ENCODE results near the gene TAGLN2.

Gene TAGLN2

DNA sequence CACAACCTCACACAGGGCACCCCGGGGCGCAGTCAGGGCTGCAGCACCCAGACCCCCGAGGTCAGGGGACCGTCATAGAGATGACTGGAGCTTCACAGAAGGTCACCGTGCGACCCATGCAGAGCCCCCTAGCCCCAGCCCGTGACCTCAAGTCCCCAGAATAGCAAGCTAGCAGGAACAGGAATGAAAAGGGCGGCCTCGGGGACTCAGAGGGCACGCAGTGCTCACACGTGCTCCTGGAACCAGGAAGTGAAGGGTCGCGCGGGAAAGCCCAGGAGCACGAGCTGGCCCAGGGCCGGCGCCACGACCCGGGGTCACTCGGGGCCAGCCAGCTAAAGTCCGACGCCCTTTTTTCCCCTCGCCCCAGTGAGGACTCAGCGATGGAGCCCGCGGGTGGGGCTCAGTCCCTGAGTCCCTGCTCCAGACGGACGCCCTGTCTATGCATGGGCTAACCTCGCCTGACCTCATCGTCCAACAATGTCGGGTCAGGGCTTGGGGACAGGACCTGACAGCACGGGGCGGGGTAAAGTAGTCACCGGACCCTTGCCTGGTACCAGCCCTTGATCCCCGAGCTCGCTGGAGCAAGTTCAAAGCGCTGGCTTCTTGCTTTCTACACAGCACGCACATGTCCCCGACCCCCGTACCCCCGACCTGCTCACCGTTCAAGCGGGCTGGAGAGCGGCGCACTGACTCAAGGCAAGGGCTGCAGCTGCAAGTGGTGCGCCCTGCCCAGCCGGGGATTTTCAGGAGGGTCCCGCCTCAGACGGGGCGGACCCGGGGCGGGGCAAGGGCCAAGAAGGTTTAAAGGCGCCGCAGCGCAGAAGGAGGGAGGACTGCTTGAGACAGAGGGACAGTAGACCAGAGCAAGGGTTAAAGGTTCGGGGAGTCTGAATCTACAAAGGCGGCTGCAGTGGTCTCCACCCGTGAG is at the start of gene TAGLN2:
Gene TAGLN2, minus strand, starts transcription at position 717 of the 928 bp plus-strand sequence. CDS start 4,998 bp downstream, outside the sequence.
- peak; percentile 78 for DNase-seq (ENCODE audit: low read depth)

DNA sequence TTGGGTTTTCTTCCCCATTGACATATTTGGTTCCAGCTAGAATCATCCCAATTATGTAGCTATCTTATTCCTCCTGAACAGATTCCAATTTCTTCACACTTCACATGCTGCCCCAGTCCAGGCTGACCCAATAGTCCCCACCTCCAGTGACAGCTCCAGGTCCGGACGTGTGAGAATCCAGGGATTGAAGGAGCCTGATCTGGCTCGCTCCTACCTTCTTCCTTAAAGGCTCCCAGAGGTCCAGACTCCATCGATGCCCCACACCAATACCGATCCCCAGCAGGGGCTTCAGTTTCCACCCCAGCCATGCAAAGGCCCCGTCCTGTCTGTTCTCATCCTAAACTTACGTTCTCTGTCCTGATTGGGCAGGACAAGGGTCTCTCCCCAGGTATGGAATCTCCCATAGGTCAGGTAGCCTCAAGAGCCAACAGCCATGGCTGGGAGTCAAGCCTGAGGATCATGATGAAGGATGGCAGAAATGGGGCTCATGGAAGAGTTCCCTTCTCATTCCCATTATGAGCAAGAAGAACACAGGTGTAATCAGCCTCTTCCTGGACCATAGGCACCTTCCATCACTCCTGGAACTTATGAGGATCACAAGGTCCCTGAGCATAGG is 49.2 kb upstream of the TAGLN2 start:
- no peak for DNase-seq (ENCODE audit: low read depth)

DNA sequence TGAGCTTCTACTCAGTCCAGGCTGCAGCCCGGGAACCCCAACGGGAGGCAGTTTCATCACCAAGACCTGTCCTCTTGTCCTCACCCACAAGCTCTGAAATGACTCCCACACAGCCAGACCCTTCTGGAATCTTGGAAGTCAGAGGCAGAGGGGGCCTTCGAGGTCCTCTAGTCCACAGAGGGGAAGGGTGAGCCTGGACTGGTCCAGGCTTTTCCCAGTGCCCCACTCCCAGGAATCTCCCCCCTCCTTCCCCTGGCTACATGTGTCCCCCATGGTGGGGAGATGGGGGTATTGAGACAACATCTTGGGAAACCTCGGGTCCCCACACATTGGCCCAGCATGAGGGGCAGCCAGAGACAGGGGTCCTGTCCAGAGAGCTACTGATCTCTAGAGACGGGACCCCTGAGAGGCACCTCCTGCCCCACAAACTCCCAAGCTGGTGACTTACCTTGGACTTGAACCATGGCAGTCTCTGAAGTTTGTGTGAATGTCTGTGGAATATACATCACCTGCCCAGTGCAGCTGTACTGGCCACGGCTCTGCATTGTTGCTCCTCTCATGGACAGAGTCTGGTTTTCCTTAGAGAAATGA is 48.1 kb upstream of the TAGLN2 start:
- no peak for DNase-seq (ENCODE audit: low read depth)

DNA sequence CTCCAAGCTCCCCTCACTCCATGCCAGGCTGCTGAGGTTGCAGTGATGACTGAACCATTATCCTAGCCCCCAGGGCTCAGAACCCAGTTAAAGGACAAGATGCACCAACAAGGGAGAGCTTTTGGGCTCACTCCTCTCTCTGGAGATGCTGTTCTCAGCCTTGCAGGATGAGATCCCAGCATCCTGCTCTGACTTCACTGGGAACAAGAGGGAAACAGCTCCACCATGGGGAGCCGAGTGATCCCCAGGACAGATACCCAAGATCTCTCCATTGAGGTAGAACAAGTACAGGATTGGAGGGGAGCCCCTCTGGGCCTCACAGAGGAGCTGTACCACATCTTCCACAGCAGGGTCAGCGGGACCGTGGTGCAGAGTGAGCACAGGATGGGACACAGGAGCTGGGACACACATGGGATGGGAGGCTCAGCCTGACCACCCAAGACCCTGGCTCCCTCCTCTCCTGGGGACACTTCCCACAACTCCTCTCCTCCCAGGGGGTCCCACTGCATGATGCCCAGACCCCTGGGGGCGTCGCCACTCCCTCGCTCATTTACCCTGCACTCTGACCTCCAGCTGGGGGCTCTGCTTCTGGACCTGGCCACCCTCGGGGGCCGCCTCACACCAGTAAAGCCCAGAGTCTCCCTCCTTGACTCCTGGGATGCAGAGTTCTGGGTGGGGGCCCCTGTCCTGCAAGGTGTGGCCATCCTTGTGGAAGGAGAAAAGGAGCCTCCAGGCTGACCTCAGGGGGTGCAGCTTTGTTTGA is 47.3 kb upstream of the TAGLN2 start:
- DNase-seq (ENCODE audit: low read depth) = no peak

DNA sequence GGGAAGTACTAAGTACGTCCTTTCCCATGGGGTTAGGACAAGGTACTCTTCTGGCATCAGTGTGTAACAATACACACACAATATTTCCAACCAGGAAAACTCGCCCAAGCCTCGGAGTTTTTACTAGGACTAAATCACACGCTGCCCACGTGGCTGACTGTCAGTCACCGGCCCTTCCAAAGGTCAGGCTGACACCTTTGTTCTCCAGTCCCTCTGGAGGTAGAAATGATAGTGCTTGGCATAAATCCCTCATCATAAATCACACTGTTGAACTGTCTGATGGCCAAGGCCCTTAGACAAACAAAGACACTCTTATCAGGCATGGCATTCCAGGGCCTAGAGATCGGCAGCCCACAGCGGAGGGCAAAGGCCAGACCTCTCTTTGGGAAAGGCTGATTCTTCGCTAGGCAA is 45.6 kb upstream of the TAGLN2 start:
- no peak for DNase-seq (ENCODE audit: low read depth)

DNA sequence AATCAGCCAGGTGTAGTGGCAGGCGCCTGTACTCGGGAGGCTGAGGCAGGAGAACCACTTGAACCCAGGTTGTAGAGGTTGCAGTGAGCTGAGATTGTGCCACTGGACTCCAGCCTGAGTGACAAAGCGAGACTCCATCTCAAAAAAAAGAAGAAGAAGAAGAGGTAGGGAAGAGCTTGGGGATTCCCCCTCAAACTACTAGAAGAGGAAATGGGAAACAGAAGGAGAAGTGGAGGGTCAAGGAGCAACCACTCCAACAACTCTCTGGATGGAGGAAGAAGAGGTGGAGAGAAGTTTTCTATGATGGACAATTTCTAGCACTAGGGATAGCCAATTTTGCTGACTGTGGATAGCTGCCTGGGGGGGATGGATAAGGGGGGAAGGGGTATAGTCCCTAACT is 43.6 kb upstream of the TAGLN2 start:
- DNase-seq (ENCODE audit: low read depth) = no peak

DNA sequence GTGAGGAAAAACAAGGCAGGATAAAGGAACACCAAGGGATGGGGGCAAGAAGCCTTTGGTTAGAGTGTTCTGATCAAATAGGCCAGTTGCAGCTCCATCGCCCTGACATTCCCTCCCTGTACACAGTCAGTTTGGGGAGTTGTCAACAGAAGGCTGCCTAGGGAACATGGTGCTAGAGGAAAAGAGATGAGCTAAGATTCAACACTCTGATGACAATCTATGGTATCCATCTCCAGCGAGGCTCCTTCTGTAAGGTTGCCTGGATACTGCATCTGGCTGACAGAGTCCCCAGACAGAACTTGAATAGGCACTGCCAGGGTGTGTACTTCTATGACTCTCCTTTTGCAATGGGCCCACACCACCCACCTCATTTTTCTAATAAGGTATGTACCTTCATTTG is 40.0 kb upstream of the TAGLN2 start:
- no peak for DNase-seq (ENCODE audit: low read depth)

DNA sequence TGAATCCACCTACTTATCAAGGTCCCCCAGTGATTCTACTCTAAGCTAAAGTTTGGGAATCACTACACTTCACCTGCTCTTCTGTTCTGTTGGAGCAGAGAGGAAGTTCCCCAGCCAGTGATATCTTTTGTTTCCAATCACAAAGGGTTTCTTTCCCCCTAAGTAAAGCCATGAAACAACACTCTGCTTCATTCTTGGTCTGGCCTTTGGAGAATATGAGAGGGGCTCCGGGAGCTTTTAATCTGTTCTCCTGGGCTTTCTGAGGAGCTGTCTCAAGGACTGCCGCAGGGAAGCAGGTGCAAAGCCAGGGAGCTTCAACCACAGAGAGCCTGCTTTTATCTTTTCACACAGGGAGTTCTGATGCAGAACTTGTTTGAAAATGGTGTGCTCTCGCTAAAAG is 38.8 kb upstream of the TAGLN2 start:
- no peak for DNase-seq (ENCODE audit: low read depth)

DNA sequence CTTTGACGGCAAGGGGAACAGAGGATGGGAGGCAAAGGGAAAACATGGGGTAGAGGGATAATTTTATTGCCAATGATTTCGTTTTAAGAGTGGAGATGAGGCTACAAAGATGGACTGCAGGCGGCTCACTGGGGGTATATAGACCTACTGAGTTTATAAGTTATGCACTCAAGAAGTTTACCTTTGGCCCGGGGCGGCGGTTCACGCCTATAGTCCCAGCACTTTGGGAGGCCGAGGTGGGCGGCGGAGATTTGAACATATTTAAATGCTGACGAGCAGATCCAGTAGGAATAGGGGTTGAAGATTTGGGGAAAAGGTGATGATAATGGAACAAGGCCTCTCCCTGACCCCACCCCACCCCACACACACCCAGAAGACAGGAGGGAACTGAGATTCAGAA is 36.9 kb upstream of the TAGLN2 start:
- DNase-seq (ENCODE audit: low read depth) = no peak

DNA sequence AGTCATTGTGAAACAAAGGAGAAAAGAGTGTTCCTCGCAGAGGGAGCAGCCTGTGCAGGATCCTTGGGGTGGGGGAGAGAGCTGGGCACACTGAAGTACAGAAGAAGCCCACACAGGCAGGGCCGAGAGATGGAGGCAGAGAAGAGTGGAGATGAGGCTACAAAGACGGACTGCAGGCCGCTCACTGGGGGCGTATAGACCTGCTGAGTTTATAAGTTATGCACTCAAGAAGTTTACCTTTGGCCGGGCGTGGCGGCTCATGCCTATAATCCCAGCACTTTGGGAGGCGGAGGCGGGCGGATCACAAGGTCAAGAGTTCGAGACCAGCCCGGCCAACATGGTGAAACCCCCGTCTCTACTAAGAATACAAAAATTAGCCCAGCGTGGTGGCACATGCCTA is 36.3 kb upstream of the TAGLN2 start:
- no peak for DNase-seq (ENCODE audit: low read depth)

DNA sequence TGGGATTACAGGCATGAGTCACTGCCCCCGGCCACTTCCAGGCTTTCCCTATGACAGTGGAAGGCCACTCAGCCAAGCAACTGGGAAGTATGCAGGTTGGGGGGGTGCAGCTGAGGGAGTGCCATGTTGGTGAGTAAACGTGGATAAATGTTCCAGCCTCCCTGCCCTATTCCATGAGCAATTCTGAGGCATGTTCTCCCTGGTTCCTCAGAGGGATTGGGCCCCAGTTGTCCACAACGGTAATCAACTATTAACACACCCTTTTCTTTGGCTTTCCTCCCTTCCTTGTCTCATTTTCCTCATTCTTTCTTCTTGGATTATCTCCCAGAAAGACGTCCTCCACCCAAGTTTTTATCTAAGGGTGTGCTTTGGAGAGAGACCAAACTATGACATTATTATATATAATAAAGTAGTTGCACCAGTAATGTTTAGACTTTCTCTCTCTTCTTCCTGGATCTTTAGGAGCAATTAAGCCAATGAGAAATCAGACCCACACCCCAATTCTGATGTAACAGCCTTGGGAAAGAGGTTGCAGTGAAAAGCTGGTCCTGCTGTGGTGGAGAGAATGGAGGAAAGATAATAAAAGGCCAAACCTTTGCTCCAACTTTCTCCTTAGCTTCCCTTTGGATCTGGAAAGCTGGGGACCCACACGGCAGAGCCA is 35.5 kb upstream of the TAGLN2 start:
- DNase-seq (ENCODE audit: low read depth) = no peak

DNA sequence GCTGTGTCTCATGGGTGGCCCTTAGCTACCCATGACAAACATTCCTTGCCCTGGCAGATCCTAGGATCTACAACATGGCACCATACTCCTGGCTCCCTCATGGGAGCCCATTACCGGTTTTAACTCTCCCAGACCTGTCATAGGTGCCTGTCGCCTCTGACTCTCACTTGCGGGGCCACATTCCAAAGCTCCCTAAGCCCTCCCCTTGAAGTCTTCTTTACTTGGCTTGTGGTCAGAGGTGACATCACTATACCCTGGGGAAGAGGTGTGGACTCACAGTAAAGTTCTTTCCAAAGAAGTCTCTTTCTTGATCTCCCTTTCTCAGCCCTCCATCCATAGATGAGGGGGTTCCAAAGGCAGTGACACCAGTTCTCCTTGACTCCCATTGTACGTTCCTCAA is 34.1 kb upstream of the TAGLN2 start:
- no peak for DNase-seq (ENCODE audit: low read depth)

DNA sequence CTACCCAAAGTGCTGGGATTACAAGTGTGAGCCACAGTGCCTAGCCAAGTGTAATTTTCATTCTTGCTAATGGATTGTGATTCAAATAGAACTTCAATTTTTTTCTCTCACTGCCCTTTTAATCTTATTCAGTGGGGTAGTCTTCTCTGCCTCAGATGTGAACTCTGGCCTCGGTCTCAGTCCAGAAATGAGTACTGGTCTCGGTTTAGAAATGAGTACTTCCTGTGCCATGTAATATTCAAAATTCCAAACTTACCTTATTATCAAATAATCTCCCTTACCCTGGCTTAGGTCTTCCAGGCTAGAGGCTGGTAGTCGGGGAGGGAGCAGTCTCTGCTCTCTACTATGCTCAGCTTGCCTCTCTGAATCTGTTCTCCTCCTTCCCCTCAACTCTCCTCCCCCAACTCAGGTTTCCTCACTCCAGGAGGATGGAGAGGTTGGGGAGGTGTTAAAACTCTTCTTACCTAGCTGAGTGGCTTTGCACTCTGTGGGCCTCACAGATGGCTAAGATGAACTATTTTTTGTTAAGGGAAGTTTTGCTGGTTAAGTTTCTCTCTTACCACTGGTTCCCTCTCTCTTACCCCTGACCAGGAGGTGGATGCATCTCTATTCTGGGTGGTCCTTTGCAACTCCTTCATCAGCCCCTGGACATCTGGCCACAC is 33.5 kb upstream of the TAGLN2 start:
- no peak for DNase-seq (ENCODE audit: low read depth)

DNA sequence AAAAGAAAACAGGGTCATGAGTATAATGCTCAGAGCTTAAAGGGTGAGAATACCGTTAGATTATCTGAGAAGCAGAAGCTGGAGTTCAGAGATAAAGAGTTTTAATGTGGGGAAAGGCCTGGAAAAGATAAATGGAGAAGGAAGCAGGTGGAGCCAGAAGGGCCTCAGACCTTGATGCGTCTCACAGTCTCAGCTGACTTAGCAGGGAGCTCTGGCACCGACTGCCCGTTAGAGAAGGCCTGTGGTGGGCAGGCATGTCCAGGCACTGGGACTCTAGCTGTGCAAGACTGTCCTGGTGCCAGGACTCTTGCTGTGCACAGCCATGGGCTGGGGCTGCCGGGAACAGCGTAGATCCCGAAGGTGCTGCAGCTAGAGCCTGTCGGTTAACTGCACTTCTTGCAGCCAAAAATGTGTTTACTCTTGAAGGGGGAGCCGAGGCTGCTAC is 32.5 kb upstream of the TAGLN2 start:
- DNase-seq (ENCODE audit: low read depth) = no peak

DNA sequence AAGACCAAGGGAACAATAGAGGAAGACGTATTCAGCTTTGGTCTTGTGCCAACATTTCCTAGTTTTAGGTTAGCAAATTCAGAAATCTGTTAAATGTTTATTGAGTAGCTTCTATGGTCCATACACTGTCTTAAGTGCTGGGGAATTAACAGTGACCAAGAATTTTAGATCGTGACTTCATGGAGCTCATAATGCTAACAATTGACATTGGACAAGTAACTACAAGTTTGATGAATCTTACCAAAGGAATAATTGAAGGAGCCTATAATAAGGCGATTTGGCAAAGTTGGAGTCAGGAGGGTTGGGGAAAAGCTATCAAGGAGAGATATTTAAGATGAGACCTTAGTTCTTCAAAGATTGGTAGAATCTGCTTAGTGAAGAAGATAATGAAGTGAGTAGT is 30.1 kb upstream of the TAGLN2 start:
- DNase-seq (ENCODE audit: low read depth) = no peak

DNA sequence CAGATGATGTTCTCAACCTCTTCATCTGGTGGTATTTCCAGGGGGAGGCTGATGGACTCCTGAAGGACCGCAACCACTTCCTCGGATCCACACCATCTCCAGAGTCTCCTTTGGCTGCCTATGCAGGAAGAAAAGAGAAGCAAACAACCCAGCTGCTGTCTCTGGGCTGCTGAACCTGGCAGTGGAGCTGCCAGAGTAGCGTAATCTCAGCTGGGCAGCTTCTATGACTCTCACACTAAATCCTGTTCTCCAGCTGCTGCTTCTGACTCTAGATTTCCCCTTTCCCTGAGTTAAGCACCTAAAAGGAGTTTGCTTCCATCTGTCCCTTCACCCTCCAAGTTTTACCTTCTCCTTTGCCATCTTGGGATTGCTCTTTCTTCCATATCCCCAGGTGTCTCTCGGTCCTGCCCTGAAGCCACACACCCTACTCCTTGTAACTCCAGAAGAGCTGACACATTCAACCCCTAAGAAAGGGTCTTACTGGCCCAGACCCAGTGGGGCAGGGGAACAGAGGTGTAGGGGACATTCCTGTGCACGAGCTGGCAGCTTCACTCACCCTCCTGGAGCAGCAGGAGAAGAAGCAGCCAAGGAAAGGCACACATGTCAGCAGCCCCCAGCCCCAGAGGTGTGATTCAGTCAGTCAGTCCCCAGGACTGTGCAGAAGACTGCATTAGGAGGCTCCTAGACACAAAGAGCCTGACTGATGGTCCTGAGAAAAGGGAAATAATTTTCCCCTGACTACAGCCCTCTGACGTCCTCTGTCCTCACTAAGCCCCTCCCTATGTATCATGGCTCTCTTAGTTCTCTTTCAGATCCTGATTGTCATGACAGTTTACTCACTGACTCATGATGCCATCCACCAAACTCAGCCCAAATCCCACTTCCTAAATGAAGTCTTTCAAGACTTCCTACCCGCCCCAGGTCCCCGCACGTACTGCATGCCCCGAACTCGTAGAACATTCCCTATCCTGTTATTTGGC is 28.5 kb upstream of the TAGLN2 start, which contains the start of gene SLAMF9:
Gene SLAMF9, minus strand, starts transcription at position 702 of the 980 bp plus-strand sequence. Its CDS starts 100 bp downstream, at position 602.
- no peak for DNase-seq (ENCODE audit: low read depth)

DNA sequence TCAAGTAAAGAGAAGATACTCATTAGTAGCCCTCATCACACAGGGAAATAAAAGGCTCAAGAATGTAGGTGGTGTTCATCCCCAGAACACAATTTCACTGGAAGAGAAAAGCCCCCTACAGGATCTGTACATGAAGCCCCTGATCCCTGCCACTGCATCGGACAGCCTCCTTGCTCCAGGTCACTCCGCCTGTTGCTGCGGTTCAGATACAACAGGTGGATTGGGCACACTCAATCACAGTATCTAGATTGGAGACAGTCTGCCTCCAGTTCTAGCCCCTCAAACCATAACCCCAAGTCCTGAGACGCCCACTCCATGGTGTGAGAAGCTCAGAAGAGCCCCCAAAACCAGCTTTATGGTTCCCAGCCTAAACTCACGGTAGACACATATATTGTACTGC is 27.6 kb upstream of the TAGLN2 start:
- DNase-seq (ENCODE audit: low read depth) = no peak

DNA sequence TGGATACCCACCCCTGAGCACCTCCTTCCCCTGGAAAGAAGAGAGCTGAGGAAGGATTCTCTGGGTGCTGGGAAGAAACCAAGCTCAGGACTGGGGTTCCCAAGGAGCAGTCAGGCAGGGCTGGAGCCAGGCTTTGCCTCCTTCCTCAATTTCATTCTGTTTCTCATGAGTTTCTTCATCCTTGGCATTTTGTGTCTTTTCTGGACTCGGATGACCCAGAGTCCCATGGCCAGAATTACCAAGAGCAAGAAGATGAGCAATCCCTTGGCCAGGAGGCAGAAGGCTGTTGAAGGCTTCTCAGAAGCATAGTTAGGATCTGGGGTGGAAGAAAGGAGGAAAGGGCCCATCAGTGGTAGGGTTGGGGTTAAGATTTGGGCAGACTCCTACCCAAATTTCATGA is 26.2 kb upstream of the TAGLN2 start:
- DNase-seq (ENCODE audit: low read depth) = no peak

DNA sequence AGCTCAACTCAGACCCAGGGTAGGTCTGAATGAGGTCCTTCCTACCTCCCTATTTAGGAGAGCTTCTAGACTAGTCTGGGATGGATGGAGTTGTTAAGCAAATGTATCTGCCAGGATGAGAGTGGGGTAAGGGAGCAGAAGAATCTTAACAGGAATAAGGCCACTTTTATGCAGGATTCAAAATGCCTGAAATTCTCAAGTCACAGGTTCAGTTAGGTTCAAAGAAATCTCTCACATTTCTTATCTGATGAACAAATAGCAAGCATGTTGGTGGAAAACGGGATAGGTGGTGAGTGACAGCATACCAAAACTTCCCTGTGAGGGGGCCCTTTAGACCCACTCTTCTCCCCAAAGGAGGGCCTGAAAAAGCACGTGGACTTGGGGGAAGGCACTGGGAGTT is 25.7 kb upstream of the TAGLN2 start:
- no peak for DNase-seq (ENCODE audit: low read depth)

DNA sequence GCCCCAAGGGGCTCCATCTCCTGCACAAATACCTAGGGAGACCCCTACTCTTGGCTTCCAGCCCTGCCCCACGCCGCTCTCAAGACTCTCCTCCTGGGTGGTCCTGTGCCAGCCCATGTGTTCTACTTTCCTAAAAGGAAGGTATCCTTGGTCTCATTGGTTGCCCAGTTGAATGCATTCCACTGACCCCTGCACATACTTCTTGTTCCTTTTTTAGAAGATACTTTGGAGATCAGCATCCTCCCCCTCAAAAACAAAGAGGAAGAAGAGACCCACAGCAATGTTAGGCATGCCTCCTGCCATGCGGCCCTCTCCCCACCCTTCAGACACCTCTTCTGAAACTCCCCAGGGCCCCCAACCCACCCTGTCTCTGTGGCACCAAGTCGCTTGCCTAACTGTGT is 24.7 kb upstream of the TAGLN2 start:
- no peak for DNase-seq (ENCODE audit: low read depth)
